ENCODE measurements around the gene JPH4. TPM values are rescaled to one million over a fixed set of nuclear protein-coding genes. Genes with fewer than 3 reads are reported as not detected.

Gene JPH4
- total RNA-seq, 1 experiment from 2014 or later = 0.15 TPM

- TF ChIP-seq TCF7L2 (IDR thresholded peaks at IDR 0.05; ENCODE audit: borderline replicate concordance, extremely low read depth, insufficient read depth, insufficient read length) (no peak), CTCF (IDR thresholded peaks at IDR 0.05 in 2 of 3, conservative IDR thresholded peaks at IDR 0.05 in 1 of 3; ENCODE audit: borderline replicate concordance in 1 of 3, insufficient read depth in 1 of 3, low read depth in 2 of 3, low read length in 2 of 3) (no peak)
Observed at GRCh38 chr14:23568021-23568599, 10.5 kb downstream of the JPH4 start (continued).

GRCh38 chr14:23567186-23568020 is 11.2 kb downstream of the JPH4 start, which contains the start of gene AP1G2:
TSS of gene AP1G2 (minus strand) at chr14:23567791. CDS start at chr14:23567314, 477 bp downstream.
- ChIA-PET POLR2A (interaction anchor here (1.2 kb wide), 1 partner anchor 21 kb away, joined by 6 read pairs; no protein-coding TSS in a partner anchor), CTCF (interaction anchor here (0.9 to 3.6 kb wide), 6 partner anchors 9 to 343 kb away, joined by 3 to 21 read pairs (median 4); no protein-coding TSS in a partner anchor), RAD21 (ENCODE audit: low non-redundant PET in 1 of 2, low total read pairs in 2 of 2, uncharacterized antibody in 2 of 2, unreplicated experiment in 2 of 2) (no interaction called here)
- Histone ChIP-seq H3K36me3 (ENCODE audit: control insufficient read depth in 1 of 2, insufficient read depth in 2 of 2, low read length in 2 of 2) (peaks cover 0 to 6% of the 10 kb centered on the region in 2 experiments; a peak in 2 of 4 replicates), H3K4me3 (replicated peaks in 1 of 2; ENCODE audit: low read depth in 1 of 2, low read length in 2 of 2) (peak within 1 kb of the TSS; percentile 85 to 88), H4K20me1 (ENCODE audit: insufficient read depth) (no peaks in the 10 kb centered on the region), H3K4me1 (ENCODE audit: control insufficient read depth in 1 of 2, insufficient read depth in 2 of 2, low read length in 2 of 2) (peaks cover 26 to 34% of the 10 kb centered on the region in 2 experiments), H3K27me3 (ENCODE audit: insufficient read depth, low read length) (no peaks in the 10 kb centered on the region), H3K4me2 (ENCODE audit: low read length) (peak within 1 kb of the TSS; percentile 89), H3K9me2 (ENCODE audit: insufficient read depth) (no peaks in the 10 kb centered on the region), H3K9ac (ENCODE audit: low read length) (peak within 1 kb of the TSS; percentile 80), H2AFZ (ENCODE audit: low read depth, low read length, poor library complexity, severe bottlenecking) (no peak within 1 kb of the TSS), H3K79me2 (ENCODE audit: insufficient read depth, low read length) (peaks cover 10% of the 10 kb centered on the region; the same call in 1 of the 2 replicates), H3K27ac (ENCODE audit: low read depth, low read length) (peak within 1 kb of the TSS; percentile 86), H3K9me3 (ENCODE audit: control insufficient read depth in 1 of 2, insufficient read depth in 1 of 2, low read depth in 1 of 2, low read length in 2 of 2) (no peaks in the 10 kb centered on the region)
- intact Hi-C loops (cut with micrococcal nuclease) = no loop called here
- peak; percentile 73 for DNase-seq (ENCODE audit: low read depth, low spot score)
- ATAC-seq = peak; percentile 89
- BruUV-seq (replicated peaks) = TSS peak; percentile 69
- peak; percentile 82; the same call in 1 of the 2 replicates for TF ChIP-seq ELF1 (IDR thresholded peaks at IDR 0.05; ENCODE audit: borderline replicate concordance, low read depth)
- peak; percentile 45; the same call in 1 of the 2 replicates for TF ChIP-seq ZFX (IDR thresholded peaks at IDR 0.05)
- no peak for TF ChIP-seq REST (IDR thresholded peaks at IDR 0.05; ENCODE audit: low read depth)
- TF ChIP-seq ZNF274 (IDR thresholded peaks at IDR 0.05; ENCODE audit: low read depth, low read length) = no peak
- no peak for TF ChIP-seq YY1 (IDR thresholded peaks at IDR 0.05; ENCODE audit: extremely low read depth, insufficient replicate concordance, low read depth, low read length)
- no peak for TF ChIP-seq EZH2phosphoT487 (IDR thresholded peaks at IDR 0.05; ENCODE audit: borderline replicate concordance)
- TF ChIP-seq RAD21 (IDR thresholded peaks at IDR 0.05; ENCODE audit: low read depth) = no peak
- no peak for TF ChIP-seq ATF3 (IDR thresholded peaks at IDR 0.05)
- no peak for TF ChIP-seq SP1 (IDR thresholded peaks at IDR 0.05; ENCODE audit: low read depth)
- no peak for TF ChIP-seq CBX3 (IDR thresholded peaks at IDR 0.05; ENCODE audit: low read depth)
- no peak for TF ChIP-seq FOSL1 (IDR thresholded peaks at IDR 0.05; ENCODE audit: low read depth)
- no peak for TF ChIP-seq TCF7L2 (IDR thresholded peaks at IDR 0.05; ENCODE audit: borderline replicate concordance, extremely low read depth, insufficient read depth, insufficient read length)
- 0 out of 2 replicates have a peak, but pooled peaks have one; percentile 54 for TF ChIP-seq MAX (IDR thresholded peaks at IDR 0.05)
- TF ChIP-seq EZH2 (IDR thresholded peaks at IDR 0.05) = no peak
- peak; percentile 84 for TF ChIP-seq POLR2A (IDR thresholded peaks at IDR 0.05; ENCODE audit: borderline replicate concordance, extremely low read depth, insufficient read depth, insufficient read length)
- TF ChIP-seq POLR2AphosphoS5 (IDR thresholded peaks at IDR 0.05; ENCODE audit: low read depth, low read length) = peak; percentile 89
- TF ChIP-seq JUND (IDR thresholded peaks at IDR 0.05) = no peak
